Mesothelial cell of epicardium (in vitro differentiated cells): ENCODE measurements around the gene LCMT1. TPM values are rescaled to one million over a fixed set of nuclear protein-coding genes. Genes with fewer than 3 reads are reported as not detected.
A peak's percentile ranks its signal among the peaks of the same experiment; 100 is the strongest.

ENCODE experiments used
- DNase-seq, 2 experiments: peaks; one replicate each; pipeline ENCODE4 v3.0.0; 2021; ENCODE audit warnings: low spot score in 2 of 2; ENCODE audit not compliant: unreplicated experiment in 2 of 2
- H3K27ac Mint-ChIP-seq: 2 replicates; pipeline ENCODE4 v1.8.0; 2021; ENCODE audit warnings: mixed read lengths
- H3K27me3 Mint-ChIP-seq: 2 replicates; pipeline ENCODE4 v1.8.0; 2021; ENCODE audit warnings: low read depth, mixed read lengths
- H3K36me3 Mint-ChIP-seq: 2 replicates; pipeline ENCODE4 v1.8.0; 2021; ENCODE audit warnings: mixed read lengths
- H3K4me1 Mint-ChIP-seq: 2 replicates; pipeline ENCODE4 v1.8.0; 2021; ENCODE audit warnings: mixed read lengths
- H3K4me3 Mint-ChIP-seq: 2 replicates; pipeline ENCODE4 v1.8.0; 2021; ENCODE audit warnings: mild to moderate bottlenecking, moderate library complexity, mixed read lengths
- H3K9me3 Mint-ChIP-seq: 2 replicates; pipeline ENCODE4 v1.8.0; 2021; ENCODE audit warnings: mixed read lengths
- total RNA-seq: library from RNA; stranded (reverse); gene quantifications from 3 replicates; pipeline ENCODE4 v1.2.1, GENCODE V29; 2021
- TF ChIP-seq, protein P1 (sequence below): fragments of 200-600 bp; sonication (generic); IDR thresholded peaks from one replicate; pipeline ENCODE4 v1.5.0; 2021; ENCODE audit warnings: antibody characterized with exemption; ENCODE audit not compliant: unreplicated experiment

The LCMT1 gene
- total RNA-seq, 1 donor from 2014 or later, result 58.5 TPM

DNA sequence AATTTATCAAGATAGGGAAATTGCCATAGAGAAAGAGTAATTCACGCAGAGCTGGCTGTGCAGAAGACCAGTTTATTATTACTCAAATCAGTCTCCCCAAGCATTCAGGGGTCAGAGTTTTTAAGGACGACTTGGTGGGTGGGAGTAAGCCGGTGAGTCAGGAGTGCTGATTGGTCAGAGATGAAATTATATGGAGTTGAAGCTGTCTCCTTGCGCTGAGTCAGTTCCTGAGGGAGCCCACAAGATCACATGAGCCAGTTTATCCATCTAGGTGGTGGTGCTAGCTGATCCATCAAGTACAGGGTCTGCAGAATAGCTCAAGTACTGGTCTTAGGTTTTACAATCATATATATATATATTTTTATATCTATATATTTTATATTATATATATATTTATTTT, 99.2 kb downstream of the LCMT1 start:
- Mint-ChIP-seq H3K4me1 (peaks cover 6% of the 10 kb centered on the region), H3K36me3 (no peaks in the 10 kb centered on the region), H3K9me3 (no peaks in the 10 kb centered on the region), H3K27ac (peak overlapping the region; percentile 48), H3K27me3 (peaks cover 14% of the 10 kb centered on the region), H3K4me3 (no peak overlapping the region)
- TF ChIP-seq, protein P1, sequence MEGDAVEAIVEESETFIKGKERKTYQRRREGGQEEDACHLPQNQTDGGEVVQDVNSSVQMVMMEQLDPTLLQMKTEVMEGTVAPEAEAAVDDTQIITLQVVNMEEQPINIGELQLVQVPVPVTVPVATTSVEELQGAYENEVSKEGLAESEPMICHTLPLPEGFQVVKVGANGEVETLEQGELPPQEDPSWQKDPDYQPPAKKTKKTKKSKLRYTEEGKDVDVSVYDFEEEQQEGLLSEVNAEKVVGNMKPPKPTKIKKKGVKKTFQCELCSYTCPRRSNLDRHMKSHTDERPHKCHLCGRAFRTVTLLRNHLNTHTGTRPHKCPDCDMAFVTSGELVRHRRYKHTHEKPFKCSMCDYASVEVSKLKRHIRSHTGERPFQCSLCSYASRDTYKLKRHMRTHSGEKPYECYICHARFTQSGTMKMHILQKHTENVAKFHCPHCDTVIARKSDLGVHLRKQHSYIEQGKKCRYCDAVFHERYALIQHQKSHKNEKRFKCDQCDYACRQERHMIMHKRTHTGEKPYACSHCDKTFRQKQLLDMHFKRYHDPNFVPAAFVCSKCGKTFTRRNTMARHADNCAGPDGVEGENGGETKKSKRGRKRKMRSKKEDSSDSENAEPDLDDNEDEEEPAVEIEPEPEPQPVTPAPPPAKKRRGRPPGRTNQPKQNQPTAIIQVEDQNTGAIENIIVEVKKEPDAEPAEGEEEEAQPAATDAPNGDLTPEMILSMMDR, result no peak
- no peak for DNase-seq

DNA sequence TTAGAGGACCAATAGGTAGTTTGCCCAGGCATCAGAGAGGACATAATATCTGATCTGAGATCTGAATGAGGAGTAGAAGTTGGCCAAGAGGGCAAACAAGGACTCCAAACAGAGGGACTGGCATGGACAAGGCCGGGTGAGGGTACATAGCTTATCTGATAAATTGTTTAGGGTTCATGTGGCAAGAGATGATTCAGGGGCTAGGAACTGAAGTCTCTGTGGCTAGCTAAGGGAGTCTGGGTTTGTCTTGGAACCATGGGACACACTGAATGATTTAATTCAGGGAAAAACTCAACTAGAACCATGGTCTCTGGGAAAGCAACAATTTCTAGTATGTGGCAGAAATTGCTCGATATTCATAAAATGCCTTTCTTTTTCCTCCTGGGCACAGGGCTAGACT, 101.1 kb downstream of the LCMT1 start:
- no peak for DNase-seq
- peaks cover 6% of the 10 kb centered on the region for H3K4me1 Mint-ChIP-seq
- H3K27me3 Mint-ChIP-seq, result peaks cover 21% of the 10 kb centered on the region
- no peaks in the 10 kb centered on the region for H3K36me3 Mint-ChIP-seq
- TF ChIP-seq, protein P1, result no peak
- H3K9me3 Mint-ChIP-seq, result no peaks in the 10 kb centered on the region
- H3K27ac Mint-ChIP-seq, result no peak overlapping the region
- H3K4me3 Mint-ChIP-seq, result no peak overlapping the region

DNA sequence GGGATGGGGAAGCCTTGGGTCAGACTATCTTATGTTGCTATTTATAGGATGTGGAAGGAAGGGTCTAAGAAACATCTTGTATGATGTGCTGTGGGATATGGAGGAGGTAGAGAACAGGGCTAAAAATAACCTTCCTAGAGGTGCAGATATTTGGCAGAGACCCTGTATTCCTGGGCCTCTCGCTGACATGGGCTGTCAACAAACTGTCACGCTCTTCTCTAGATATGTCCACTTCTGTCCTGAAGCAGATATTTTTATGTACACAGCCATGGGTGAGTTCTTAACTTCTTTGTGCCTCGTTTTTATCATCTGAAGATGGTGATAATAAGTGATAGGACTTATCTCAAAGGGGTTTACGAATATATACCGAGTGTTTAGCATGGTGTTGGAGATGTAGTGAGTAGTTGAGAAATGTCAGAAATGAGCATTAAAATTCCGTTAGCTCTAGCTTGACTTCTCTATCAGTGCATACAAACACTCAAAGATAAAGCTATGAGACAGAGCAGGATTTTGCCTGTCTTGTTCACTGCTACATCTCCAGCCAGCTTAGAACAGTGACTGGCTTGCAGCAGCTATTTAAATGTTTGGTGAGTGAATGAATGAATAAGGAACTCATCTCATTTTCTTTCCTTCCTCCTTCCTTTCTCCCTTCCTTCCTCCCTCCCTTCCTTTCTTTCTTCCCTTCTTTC, 102.3 kb downstream of the LCMT1 start:
- Mint-ChIP-seq H3K4me3 (no peak overlapping the region), H3K36me3 (no peaks in the 10 kb centered on the region), H3K9me3 (no peaks in the 10 kb centered on the region), H3K27me3 (peaks cover 29% of the 10 kb centered on the region), H3K27ac (no peak overlapping the region), H3K4me1 (peaks cover 6% of the 10 kb centered on the region)
- no peak for DNase-seq
- TF ChIP-seq, protein P1, result no peak

DNA sequence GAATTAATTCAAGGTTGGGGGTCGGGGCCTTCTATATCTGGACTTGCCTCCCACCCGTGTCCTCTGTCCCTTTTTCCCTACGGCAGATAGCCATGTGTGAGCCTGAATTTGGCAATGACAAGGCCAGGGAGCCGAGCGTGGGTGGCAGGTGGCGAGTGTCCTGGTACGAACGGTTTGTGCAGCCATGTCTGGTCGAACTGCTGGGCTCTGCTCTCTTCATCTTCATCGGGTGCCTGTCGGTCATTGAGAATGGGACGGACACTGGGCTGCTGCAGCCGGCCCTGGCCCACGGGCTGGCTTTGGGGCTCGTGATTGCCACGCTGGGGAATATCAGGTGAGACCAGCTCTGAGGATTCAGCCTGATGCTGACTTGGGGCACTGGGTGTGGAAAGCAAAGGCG, 105.6 kb downstream of the LCMT1 start:
- no peaks in the 10 kb centered on the region for H3K36me3 Mint-ChIP-seq
- H3K9me3 Mint-ChIP-seq, result no peaks in the 10 kb centered on the region
- no peaks in the 10 kb centered on the region for H3K4me1 Mint-ChIP-seq
- TF ChIP-seq, protein P1, result no peak
- no peak overlapping the region for H3K27ac Mint-ChIP-seq
- no peak for DNase-seq
- peaks cover 21% of the 10 kb centered on the region for H3K27me3 Mint-ChIP-seq
- H3K4me3 Mint-ChIP-seq, result no peak overlapping the region

DNA sequence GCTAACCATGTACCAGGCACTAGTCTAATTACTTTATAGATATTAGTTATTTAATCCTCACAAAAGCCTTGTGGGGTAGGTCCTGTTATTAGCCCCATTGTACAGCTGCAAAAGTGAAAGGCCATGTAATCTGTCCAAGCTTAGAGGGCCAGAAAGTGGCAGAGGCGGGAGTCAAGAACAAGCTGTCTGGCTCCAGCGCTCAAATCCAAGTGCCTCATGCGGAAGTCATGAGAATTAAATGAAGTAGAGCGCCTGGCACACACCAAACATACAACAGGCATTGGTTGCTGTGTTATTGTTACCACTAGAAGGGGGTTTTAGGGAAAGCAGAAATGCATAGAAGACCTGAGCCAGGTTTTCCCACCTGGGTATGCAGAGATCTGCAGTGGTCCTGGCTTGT, 106.4 kb downstream of the LCMT1 start:
- H3K9me3 Mint-ChIP-seq, result no peaks in the 10 kb centered on the region
- H3K4me3 Mint-ChIP-seq, result no peak overlapping the region
- DNase-seq, result no peak
- H3K4me1 Mint-ChIP-seq, result no peaks in the 10 kb centered on the region
- H3K27ac Mint-ChIP-seq, result no peak overlapping the region
- TF ChIP-seq, protein P1, result no peak
- peaks cover 26% of the 10 kb centered on the region for H3K27me3 Mint-ChIP-seq
- no peaks in the 10 kb centered on the region for H3K36me3 Mint-ChIP-seq
